Measurements from ENCODE around the gene GNRHR. TPM values are rescaled to one million over a fixed set of nuclear protein-coding genes. Genes with fewer than 3 reads are reported as not detected.

Gene GNRHR
- total and polyA plus RNA-seq, 4 experiments from 2014 or later, result not detected

- no peaks in the 10 kb centered on the region for H3K9me3 ChIP-seq (ENCODE audit: control insufficient read depth in 1 of 2, low read length in 2 of 2)
- DNase-seq, result no peak
- no peaks in the 10 kb centered on the region for H3K36me3 Mint-ChIP-seq
- ChIA-PET CTCF (ENCODE audit: partially characterized antibody) (no interaction called here), POLR2A (ENCODE audit: partially characterized antibody) (no interaction called here)
- H3K27ac ChIP-seq (ENCODE audit: low read depth, low read length), result no peak overlapping the region
- intact Hi-C loops (cut with micrococcal nuclease), result no loop called here
- H3K27ac Mint-ChIP-seq, result no peak overlapping the region
- H3K4me3 Mint-ChIP-seq, result no peak overlapping the region
- no peak overlapping the region for H3K4me3 ChIP-seq (ENCODE audit: low read length in 2 of 2)
- no peaks in the 10 kb centered on the region for H3K9me3 Mint-ChIP-seq
- no peaks in the 10 kb centered on the region for H3K27me3 ChIP-seq (ENCODE audit: insufficient read depth, low read length)
- H3K36me3 ChIP-seq (ENCODE audit: insufficient read depth, low read length), result no peaks in the 10 kb centered on the region
- H3K4me1 ChIP-seq (ENCODE audit: insufficient read depth, low read length), result no peaks in the 10 kb centered on the region
- H3K27me3 Mint-ChIP-seq, result no peaks in the 10 kb centered on the region
- H3K4me1 Mint-ChIP-seq, result peaks cover 0 to 2% (median 0%) of the 10 kb centered on the region in 4 donors
Measured at GRCh38 chr4:67750691-67751090, 3.5 kb downstream of the GNRHR start.

DNA sequence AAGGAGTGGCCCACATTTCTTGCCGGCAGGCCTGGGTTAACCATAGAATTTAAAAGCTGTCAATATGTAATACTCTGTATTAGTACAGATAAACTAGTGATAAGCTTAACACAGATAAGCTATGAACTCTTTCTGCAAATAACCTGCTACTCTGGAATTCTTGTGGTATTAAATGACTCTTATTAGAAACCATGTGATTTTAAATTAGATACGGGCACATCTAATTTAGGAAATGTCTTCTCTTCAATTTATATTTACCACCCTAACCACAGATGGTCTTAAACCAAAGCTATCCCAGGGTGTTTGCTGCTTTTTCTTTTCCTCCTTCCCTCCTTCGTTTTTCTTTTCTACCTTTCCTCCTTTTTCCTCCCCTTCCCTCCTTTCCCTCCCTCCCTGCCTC, 4.9 kb downstream of the GNRHR start:
- Mint-ChIP-seq H3K27ac (no peak overlapping the region), H3K4me3 (no peak overlapping the region), H3K36me3 (no peaks in the 10 kb centered on the region), H3K4me1 (peaks cover 0 to 2% (median 0%) of the 10 kb centered on the region in 4 donors), H3K9me3 (no peaks in the 10 kb centered on the region), H3K27me3 (no peaks in the 10 kb centered on the region)
- H3K27me3 ChIP-seq (ENCODE audit: insufficient read depth, low read length), result no peaks in the 10 kb centered on the region
- CTCF ChIA-PET (ENCODE audit: partially characterized antibody), result interaction anchor here (0.9 to 2.2 kb wide), 3 partner anchors 17 to 191 kb away, joined by 3 to 7 read pairs (median 4); partner anchors contain the start of genes STAP1 and UBA6
- H3K27ac ChIP-seq (ENCODE audit: low read depth, low read length), result no peak overlapping the region
- POLR2A ChIA-PET (ENCODE audit: partially characterized antibody), result no interaction called here
- DNase-seq, result no peak
- no peak overlapping the region for H3K4me3 ChIP-seq (ENCODE audit: low read length in 2 of 2)
- intact Hi-C loops (cut with micrococcal nuclease), result loop anchor here (5.0 kb wide), 2 partner anchors 47 to 428 kb away; partner anchors contain the start of gene UBA6
- H3K36me3 ChIP-seq (ENCODE audit: insufficient read depth, low read length), result no peaks in the 10 kb centered on the region
- no peaks in the 10 kb centered on the region for H3K4me1 ChIP-seq (ENCODE audit: insufficient read depth, low read length)
- H3K9me3 ChIP-seq (ENCODE audit: control insufficient read depth in 1 of 2, low read length in 2 of 2), result no peaks in the 10 kb centered on the region

- Histone ChIP-seq H3K36me3 (ENCODE audit: insufficient read depth, low read length) (no peaks in the 10 kb centered on the region), H3K27me3 (ENCODE audit: insufficient read depth, low read length) (no peaks in the 10 kb centered on the region), H3K9me3 (ENCODE audit: control insufficient read depth in 1 of 2, low read length in 2 of 2) (no peaks in the 10 kb centered on the region), H3K27ac (ENCODE audit: low read depth, low read length) (no peak overlapping the region), H3K4me1 (ENCODE audit: insufficient read depth, low read length) (no peaks in the 10 kb centered on the region), H3K4me3 (ENCODE audit: low read length in 2 of 2) (no peak overlapping the region)
- peak in 4 of 5 donors; percentile 24 to 40 (median 28) for DNase-seq
- ChIA-PET POLR2A (ENCODE audit: partially characterized antibody) (interaction anchor here (1.2 to 1.3 kb wide), 2 partner anchors 46 to 202 kb away, joined by 3 read pairs; partner anchors contain the start of genes CENPC and UBA6), CTCF (ENCODE audit: partially characterized antibody) (interaction anchor here (0.9 to 2.3 kb wide), 17 partner anchors 9 to 596 kb away, joined by 3 to 15 read pairs (median 4); partner anchors contain the start of gene CENPC)
- no peaks in the 10 kb centered on the region for H3K9me3 Mint-ChIP-seq
- no peaks in the 10 kb centered on the region for H3K27me3 Mint-ChIP-seq
- H3K4me1 Mint-ChIP-seq, result peaks cover 0 to 2% (median 0%) of the 10 kb centered on the region in 4 donors
- intact Hi-C loops (cut with micrococcal nuclease), result loop anchor here (1.0 to 5.0 kb wide), 4 partner anchors 45 to 430 kb away; partner anchors contain the start of genes CENPC and UBA6
- H3K36me3 Mint-ChIP-seq, result peaks cover 0 to 5% of the 10 kb centered on the region in 2 donors
- peak overlapping the region in 1 of 7 donors; percentile 8 for H3K27ac Mint-ChIP-seq
- no peak overlapping the region for H3K4me3 Mint-ChIP-seq
Measured at GRCh38 chr4:67746797-67747495, 7.2 kb downstream of the GNRHR start.

- H3K4me1 Mint-ChIP-seq, result peaks cover 0 to 2% (median 0%) of the 10 kb centered on the region in 4 donors
- Histone ChIP-seq H3K4me3 (ENCODE audit: low read length in 2 of 2) (no peak overlapping the region), H3K4me1 (ENCODE audit: insufficient read depth, low read length) (no peaks in the 10 kb centered on the region), H3K36me3 (ENCODE audit: insufficient read depth, low read length) (no peaks in the 10 kb centered on the region), H3K9me3 (ENCODE audit: control insufficient read depth in 1 of 2, low read length in 2 of 2) (no peaks in the 10 kb centered on the region), H3K27ac (ENCODE audit: low read depth, low read length) (no peak overlapping the region), H3K27me3 (ENCODE audit: insufficient read depth, low read length) (no peaks in the 10 kb centered on the region)
- no peaks in the 10 kb centered on the region for H3K9me3 Mint-ChIP-seq
- H3K27me3 Mint-ChIP-seq, result no peaks in the 10 kb centered on the region
- no peak for DNase-seq
- intact Hi-C loops (cut with micrococcal nuclease), result loop anchor here (5.0 kb wide), 2 partner anchors 42 to 433 kb away; partner anchors contain the start of gene UBA6
- H3K27ac Mint-ChIP-seq, result no peak overlapping the region
- CTCF ChIA-PET (ENCODE audit: partially characterized antibody), result interaction anchor here (0.9 to 2.5 kb wide), 7 partner anchors 9 to 631 kb away, joined by 3 to 12 read pairs (median 6); partner anchors contain the start of genes GNRHR and UBA6
- peaks cover 0 to 5% of the 10 kb centered on the region in 2 donors for H3K36me3 Mint-ChIP-seq
- no peak overlapping the region for H3K4me3 Mint-ChIP-seq
- POLR2A ChIA-PET (ENCODE audit: partially characterized antibody), result no interaction called here
Measured at GRCh38 chr4:67744561-67745283, 9.5 kb downstream of the GNRHR start.

- peaks cover 0 to 5% of the 10 kb centered on the region in 2 donors for H3K36me3 Mint-ChIP-seq
- Histone ChIP-seq H3K27ac (ENCODE audit: low read depth, low read length) (no peak overlapping the region), H3K4me3 (ENCODE audit: low read length in 2 of 2) (no peak overlapping the region), H3K4me1 (ENCODE audit: insufficient read depth, low read length) (no peaks in the 10 kb centered on the region), H3K9me3 (ENCODE audit: control insufficient read depth in 1 of 2, low read length in 2 of 2) (no peaks in the 10 kb centered on the region), H3K36me3 (ENCODE audit: insufficient read depth, low read length) (no peaks in the 10 kb centered on the region), H3K27me3 (ENCODE audit: insufficient read depth, low read length) (no peaks in the 10 kb centered on the region)
- ChIA-PET CTCF (ENCODE audit: partially characterized antibody) (no interaction called here), POLR2A (ENCODE audit: partially characterized antibody) (no interaction called here)
- no peaks in the 10 kb centered on the region for H3K27me3 Mint-ChIP-seq
- no peak overlapping the region for H3K4me3 Mint-ChIP-seq
- peaks cover 0 to 2% (median 0%) of the 10 kb centered on the region in 4 donors for H3K4me1 Mint-ChIP-seq
- no peaks in the 10 kb centered on the region for H3K9me3 Mint-ChIP-seq
- intact Hi-C loops (cut with micrococcal nuclease), result no loop called here
- H3K27ac Mint-ChIP-seq, result no peak overlapping the region
- DNase-seq, result no peak
Measured at GRCh38 chr4:67743194-67743593, 11.0 kb downstream of the GNRHR start.

DNA sequence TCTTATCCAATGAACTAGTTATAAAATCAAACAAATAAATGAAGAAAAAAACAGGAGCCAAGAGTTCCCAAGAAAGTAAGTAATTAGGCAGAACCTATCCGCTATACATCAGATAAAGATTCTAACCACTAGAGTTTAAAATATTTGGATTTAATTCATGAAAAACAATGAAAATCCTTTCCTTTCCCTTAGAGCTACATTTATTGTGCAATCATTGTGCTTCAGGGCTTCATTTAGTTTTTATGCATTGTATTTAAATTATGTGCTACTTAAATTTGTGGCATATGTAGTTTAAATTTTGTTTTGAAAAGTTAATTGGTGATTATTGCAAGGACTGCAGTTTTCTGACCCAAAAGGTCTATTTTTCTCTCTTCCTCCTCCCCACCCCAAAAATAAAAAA, 17.9 kb downstream of the GNRHR start:
- H3K27ac ChIP-seq (ENCODE audit: low read depth, low read length), result no peak overlapping the region
- H3K27ac Mint-ChIP-seq, result no peak overlapping the region
- H3K4me1 Mint-ChIP-seq, result no peaks in the 10 kb centered on the region
- no peak overlapping the region for H3K4me3 Mint-ChIP-seq
- no peaks in the 10 kb centered on the region for H3K4me1 ChIP-seq (ENCODE audit: insufficient read depth, low read length)
- H3K27me3 Mint-ChIP-seq, result no peaks in the 10 kb centered on the region
- H3K27me3 ChIP-seq (ENCODE audit: insufficient read depth, low read length), result no peaks in the 10 kb centered on the region
- H3K36me3 Mint-ChIP-seq, result peaks cover 0 to 22% of the 10 kb centered on the region in 2 donors
- H3K4me3 ChIP-seq (ENCODE audit: low read length in 2 of 2), result no peak overlapping the region
- peaks cover 0 to 2% (median 0%) of the 10 kb centered on the region in 8 donors for H3K9me3 Mint-ChIP-seq
- POLR2A ChIA-PET (ENCODE audit: partially characterized antibody), result no interaction called here
- CTCF ChIA-PET (ENCODE audit: partially characterized antibody), result interaction anchor here (2.6 kb wide), 1 partner anchor 10 kb away, joined by 12 read pairs; no protein-coding TSS in a partner anchor
- H3K9me3 ChIP-seq (ENCODE audit: control insufficient read depth in 1 of 2, low read length in 2 of 2), result no peaks in the 10 kb centered on the region
- no peak for DNase-seq
- H3K36me3 ChIP-seq (ENCODE audit: insufficient read depth, low read length), result no peaks in the 10 kb centered on the region
- intact Hi-C loops (cut with micrococcal nuclease), result no loop called here

DNA sequence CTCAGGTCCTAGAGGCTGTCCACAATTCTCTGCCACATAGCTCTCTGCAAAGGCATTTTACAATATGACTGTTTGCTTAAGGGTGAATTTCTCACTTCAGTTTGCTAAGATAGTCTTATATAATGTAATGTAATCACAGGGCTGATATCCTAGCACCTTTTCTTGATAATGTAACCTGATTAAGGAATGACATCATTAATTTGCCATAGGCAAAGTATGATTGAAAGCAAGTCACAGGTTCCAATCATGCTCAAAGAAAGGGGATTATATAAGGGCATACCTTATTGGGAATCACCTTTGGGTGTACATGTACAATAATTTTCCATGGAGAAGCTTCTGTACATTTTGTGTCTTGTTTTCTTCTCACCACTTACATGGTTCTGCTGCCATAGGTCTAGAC, 18.9 kb downstream of the GNRHR start:
- H3K36me3 ChIP-seq (ENCODE audit: insufficient read depth, low read length), result no peaks in the 10 kb centered on the region
- intact Hi-C loops (cut with micrococcal nuclease), result no loop called here
- H3K9me3 Mint-ChIP-seq, result peaks cover 0 to 2% (median 0%) of the 10 kb centered on the region in 8 donors
- H3K4me3 Mint-ChIP-seq, result no peak overlapping the region
- H3K4me1 ChIP-seq (ENCODE audit: insufficient read depth, low read length), result no peaks in the 10 kb centered on the region
- no peak overlapping the region for H3K4me3 ChIP-seq (ENCODE audit: low read length in 2 of 2)
- DNase-seq, result no peak
- ChIA-PET CTCF (ENCODE audit: partially characterized antibody) (interaction anchor here (2.6 kb wide), 1 partner anchor 11 kb away, joined by 12 read pairs; no protein-coding TSS in a partner anchor), POLR2A (ENCODE audit: partially characterized antibody) (no interaction called here)
- H3K27ac ChIP-seq (ENCODE audit: low read depth, low read length), result no peak overlapping the region
- H3K27me3 Mint-ChIP-seq, result no peaks in the 10 kb centered on the region
- H3K4me1 Mint-ChIP-seq, result no peaks in the 10 kb centered on the region
- H3K36me3 Mint-ChIP-seq, result peaks cover 0 to 30% of the 10 kb centered on the region in 2 donors
- no peak overlapping the region for H3K27ac Mint-ChIP-seq
- no peaks in the 10 kb centered on the region for H3K27me3 ChIP-seq (ENCODE audit: insufficient read depth, low read length)
- H3K9me3 ChIP-seq (ENCODE audit: control insufficient read depth in 1 of 2, low read length in 2 of 2), result no peaks in the 10 kb centered on the region
